HG03432 (cell line): ENCODE data around the gene ZNF672.
A peak's percentile ranks its signal among the peaks of the same experiment; 100 is the strongest.
"Not testable (repeated sequence)": the region's sequence is repeated elsewhere in the genome, so short reads cannot be mapped to it uniquely, and the experiment has no call there.

Experiments
- ATAC-seq: cut with Tn5 transposase; IDR thresholded peaks from one replicate; pipeline ENCODE4 v1.9.1; 2021; ENCODE audit warnings: mild to moderate bottlenecking, moderate library complexity; ENCODE audit not compliant: unreplicated experiment

ZNF672 gene

DNA sequence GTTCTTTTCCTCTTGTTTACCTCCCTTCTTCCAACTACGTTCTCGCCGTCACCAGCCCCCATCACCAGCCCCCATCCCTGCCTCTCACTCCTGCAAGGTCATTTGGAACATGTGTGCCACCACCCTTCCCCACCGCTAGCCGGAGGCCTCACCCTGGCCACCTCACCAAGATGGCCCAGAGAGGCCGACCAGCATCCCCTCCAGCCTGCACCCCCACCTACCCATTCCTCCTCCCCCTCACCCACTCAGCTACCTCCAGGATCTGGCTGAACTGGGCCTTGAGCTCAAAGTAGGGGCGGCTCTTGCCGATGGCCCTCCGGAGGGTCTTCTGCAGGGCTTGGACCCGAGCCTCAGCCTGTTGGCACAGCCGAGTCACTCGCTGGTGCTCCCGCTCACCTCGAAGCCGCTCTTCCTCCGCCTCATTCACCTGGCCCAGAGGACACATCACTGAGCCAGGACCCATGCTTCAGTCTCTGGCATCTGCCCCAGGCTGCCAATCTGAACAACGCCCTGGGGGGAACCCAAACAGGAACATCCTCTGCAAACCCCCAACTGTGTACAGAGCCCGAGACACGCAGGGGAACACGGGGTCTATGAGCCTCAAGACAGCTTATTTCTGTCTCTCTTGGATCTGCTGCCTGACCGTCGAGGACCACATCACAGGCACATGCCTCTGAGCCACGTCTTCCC, 25.1 kb upstream of the ZNF672 start:
- ATAC-seq, result no peak

DNA sequence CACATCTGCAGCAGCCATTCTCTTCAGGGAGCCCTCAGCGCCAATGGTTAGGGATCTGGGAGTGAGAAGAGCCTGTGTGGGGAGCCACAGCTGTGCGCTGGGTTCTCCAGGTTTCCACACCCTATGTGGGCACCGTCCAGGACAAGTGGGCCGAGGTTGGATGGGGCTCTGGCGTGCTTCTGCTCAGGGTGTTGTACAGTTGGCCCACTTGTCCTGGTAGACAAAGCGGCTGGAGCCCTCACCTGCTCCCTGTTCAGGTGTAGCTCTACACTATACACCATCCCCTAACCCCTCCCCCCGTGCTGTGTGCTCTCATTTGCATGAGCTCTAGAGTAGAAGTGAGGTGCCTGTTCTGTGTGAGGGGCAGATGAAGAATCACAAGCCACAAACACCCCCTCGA, 24.5 kb upstream of the ZNF672 start:
- ATAC-seq, result no peak

DNA sequence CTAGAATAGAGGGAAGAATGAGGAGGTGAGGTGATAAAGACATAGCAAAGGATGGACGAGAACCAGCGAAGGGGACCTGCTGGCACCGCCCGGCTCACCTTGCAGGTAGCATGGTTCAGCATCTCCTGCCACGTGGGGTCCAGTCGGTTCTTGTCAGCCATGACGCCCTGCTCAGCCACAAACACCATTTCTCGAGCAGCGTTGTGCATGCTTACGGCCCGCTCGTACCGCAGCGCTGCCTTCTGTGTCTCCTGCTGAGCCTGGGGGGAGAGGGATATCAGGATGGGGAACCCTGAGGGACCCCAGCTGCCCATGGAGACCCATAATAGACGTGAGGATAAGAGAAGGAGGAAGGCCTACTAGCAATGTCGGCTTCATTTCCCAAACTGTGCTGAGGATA, 23.7 kb upstream of the ZNF672 start:
- no peak for ATAC-seq

DNA sequence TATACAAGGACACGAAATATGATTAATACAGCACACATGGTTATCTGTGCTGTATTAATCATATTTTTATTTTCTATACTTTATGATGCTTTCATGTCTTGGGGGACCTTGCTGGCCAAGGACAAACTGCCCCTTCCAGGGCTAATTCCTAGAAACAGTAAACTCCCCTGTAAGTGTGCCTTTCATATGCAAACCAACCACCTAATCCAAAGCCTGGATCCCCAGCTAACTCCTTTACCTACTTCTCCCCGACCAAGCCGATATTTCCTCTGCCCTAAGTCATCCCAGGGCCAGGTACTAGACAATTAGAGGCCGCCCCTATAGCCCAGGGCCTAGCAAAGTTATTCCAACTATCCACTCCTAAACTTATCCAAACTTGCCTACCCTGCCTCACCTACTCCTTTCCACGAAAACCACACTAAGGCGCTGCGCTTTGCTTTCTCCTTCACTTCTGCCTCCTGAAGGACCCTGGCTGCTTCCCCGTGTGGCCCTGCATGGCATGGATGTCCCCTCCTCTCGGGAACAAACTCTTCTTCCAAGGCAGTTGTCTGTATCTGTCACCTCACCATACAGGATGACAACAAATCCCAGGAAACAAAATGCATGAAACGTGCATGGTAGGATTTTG, 22.5 kb upstream of the ZNF672 start:
- no peak for ATAC-seq

DNA sequence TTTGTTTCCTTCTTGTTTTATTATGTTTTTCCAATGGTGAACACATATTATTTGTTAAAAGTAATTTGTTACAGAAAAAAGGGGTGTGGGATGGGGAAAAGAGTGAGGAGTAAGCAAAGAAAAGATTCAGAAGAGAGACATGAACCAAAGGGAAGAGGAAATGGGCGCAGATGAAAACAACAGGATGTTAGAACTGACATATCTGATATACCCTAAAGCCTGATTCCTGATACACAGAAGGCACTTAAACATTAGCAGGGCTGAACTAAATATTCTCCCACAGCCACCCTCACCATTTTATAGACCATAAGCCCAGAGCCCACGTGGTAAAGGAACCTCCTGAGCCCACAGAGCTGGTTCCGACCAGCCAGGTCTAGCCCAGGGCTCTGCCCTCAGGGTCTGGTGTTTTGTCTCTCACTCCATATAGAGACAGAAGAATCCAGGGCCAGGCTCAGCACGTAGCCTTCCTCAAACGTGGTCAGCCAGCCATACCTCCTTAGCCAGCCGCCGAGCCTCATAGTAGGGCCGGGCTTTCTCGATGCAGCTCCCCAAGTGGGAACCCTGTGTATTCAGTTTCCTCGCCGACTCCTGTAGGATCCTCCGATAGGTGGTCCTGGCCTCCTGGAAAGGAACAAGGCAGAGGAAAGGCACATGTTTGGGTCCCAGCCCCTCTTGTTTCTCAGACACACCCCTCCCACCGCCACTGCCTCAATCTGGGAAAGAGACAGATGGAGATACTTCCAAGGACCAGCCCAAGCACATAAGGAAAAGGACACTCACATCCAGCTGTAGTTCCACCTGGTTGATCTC, 21.8 kb upstream of the ZNF672 start:
- no peak for ATAC-seq

DNA sequence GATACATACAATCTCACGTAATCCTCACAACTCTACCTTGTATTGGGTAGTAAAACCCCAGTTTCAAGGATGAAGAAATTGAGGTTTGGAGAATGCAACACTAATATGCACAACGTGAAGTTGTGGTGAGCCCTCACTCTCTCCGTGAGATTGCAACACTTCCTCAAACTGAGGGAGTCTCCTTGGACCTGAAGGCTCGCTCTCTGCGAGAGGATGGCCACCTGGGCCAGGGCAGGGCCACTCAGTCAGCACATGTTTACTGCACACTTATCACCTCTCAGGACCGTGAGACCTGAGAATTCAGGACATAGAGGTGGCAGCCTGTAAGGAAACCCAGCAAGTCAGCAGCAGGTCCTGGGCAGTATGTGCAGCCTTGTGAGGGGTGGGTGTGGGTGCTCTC, 21.0 kb upstream of the ZNF672 start:
- ATAC-seq, result no peak

DNA sequence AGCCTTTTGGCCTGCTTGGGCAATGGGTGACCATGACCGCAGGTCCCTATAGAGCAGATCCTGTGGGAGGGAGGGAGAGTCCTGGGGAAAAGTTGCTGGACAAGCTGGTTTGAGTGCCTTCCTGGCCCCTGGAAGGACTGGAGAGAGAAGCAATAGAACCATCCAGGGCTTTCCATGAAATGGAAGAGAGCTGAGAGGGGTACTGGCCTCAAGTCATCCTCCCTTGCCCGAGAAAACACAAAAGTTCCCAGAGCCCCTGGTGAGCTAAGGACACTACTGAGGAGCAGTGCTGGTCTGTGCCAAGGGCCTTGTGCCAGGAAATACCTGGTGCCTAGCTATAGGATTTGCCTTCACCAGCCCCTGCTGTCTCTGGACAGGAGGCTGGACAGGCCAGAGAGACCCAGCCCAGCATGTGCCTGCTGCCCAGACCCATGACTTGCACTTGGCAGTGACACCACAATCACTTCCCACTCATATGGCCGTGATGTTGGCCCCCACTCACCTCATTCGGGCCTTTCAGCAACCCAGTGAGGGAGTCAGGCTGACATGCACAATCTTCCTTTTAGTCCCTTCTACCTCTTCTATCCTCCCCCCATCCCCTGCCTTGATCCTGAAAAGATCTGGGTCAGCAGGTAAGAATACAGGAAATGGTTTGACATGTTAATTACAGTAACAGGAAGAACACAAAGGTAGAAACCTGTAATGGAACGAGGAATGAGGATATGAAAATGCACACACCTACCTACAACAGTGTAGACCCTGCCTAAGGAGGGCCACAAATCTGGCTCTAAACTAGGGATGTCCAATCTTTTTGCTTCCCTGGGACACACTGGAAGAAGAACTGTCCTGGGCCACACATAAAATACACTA, 19.3 kb upstream of the ZNF672 start:
- no peak for ATAC-seq

DNA sequence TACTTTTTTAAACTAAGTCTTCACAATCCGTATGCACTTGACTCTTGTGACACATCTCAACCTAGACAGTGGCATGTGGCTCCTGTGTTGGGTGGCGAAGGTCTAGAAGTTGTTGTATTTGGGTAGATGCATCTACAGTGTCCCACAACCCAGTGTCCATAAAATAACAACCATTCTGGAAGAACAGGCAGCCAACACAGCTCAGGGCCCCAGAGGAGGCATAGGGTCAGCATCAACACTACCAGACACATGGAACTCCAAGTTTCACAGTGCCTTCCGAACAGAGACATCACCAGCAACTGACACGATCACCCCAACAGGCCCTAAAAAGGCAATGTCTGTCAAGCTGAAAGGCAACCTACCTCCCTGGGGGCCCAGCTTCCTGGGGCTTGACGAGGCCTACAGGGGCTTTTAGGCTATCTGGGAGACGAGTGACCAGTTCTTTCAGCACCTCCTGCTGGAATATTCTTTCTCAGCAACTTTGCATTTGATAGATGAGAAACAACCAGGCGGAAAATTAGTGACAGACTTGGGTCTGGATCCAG, 17.9 kb upstream of the ZNF672 start:
- ATAC-seq, result no peak

DNA sequence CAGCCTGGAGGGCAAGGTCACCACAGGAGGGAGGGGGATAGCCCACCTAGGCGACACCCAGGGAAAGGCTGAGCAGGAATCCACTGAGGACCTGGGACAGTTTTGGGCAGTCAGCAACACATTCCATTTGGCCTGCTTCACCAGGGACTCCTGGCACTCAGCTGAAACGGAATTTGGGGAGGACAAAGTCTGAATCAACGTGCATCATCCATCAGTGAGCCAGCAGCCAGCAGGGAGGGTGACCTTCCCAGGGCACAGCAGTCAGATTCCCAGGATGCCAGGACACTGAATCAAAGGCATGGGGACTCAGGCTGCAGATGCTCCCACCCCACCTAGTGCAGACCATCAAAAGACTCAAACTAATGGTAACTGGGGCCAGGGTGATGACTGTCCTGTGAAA, 16.9 kb upstream of the ZNF672 start:
- no peak for ATAC-seq

DNA sequence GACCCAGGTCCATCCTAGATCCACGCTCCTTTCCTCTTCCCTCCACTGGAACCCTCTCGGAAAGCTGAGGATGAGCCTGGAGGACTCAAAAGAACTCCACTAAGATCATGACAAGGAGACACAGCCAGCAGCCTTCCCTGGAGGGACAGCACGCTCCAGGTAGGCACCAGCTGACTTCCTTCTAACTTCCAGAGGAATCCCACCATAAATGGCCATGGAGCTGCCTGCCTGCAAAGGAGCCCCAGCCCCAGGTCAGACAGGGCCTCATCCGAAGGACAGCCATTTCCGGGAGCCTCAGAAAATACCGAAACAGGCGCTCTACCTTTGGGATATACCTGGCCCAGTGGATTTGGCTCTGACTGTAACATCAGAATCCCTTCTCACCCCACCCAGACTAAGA, 16.4 kb upstream of the ZNF672 start:
- no peak for ATAC-seq

DNA sequence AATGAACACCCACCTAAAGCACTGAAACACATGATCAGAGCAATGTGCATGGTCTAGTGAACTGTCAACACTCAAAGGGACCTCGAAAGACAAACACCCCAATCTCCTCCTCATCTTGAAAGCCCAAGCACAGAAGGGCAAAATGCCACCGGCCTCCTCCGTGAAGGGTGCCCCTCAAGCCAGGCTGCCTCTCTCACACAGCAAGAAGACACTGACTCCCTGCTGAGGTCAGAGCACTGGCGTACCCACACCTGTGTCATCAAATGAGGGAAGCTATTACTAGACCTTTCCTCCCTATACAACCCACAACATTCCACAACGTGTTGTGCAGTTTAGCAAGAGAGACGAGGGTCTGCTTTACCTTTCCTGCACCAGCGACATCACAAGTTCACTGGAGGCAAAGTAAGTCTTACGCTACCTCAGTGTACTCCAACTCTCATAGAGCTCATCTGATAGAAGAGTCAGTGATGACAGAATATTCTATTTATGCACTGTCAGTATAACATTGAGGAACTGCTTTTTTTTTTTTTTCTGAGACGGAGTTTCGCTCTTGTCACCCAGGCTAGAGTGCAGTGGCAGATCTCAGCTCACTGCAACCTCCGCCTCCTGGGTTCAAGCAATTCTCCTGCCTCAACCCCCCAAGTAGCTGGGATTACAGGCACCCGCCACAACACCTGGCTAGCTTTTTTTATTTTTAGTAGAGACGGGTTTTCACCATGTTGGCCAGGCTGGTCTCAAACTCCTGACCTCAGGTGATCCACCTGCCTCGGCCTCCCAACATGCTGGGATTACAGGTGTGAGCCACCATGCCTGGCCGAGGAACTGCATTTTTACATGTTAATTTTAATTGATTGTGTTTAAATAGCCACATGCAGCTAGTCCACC, 15.6 kb upstream of the ZNF672 start:
- ATAC-seq, result no peak

DNA sequence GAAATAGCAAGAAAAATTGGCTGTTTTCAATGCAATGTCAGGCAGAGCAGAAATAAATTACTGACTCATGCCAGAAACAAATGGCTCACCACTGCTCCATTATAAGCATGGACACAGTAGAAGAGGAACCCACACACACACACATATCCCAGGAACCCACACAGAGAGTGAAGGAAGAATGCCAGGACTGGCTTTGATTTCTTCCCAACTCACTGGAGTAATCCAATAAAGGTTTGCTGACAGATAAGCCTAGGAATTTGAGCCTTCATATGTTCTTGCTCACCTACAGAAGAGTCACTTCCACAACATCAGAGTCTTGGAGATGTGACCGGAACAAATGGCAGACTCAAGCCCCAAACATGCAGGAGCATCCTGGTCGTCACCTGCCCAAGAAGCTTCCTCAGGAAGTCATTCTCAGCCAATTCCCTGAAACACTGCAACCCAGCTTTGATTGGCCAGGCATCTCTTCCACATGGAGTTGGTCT, 14.5 kb upstream of the ZNF672 start:
- ATAC-seq, result no peak

DNA sequence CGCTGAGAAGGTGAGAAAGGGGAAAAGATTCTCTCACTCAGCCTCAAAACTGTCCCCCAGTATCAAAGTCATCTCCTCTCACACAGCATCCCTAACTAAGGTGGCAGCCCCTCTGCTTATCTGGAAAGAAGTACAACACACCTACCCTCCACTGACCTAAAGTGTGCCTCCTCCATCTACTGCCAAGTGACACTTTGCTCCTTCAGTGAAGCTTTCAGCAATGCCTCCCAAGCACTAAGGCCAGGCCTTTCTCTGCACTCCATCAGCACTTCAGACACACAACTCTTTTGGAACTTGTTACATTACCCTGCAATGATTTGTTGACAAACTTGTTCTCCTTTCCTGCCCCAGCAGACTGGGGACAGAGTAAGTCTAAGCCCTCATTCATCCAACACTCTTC, 13.7 kb upstream of the ZNF672 start:
- ATAC-seq, result no peak

DNA sequence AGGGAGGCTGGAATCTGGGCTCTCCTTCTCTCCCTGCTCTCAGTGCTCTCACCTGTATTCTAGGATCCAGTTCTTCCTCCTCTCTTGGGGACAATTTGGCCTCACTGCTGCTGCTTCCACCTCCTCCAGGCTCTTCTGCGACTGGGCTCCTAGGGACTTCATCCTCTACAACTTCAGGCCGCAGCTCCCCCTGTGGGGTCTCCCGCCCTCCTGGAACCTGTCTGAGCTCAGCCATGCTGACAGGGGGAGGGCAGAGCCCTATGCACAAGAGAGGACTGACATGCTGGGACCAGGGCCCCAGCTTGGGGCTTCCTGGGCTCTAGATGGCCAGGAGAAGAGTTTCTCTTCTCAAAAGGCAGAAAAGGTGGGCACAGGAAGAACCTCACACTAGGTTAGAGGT, 13.3 kb upstream of the ZNF672 start:
- ATAC-seq, result no peak

DNA sequence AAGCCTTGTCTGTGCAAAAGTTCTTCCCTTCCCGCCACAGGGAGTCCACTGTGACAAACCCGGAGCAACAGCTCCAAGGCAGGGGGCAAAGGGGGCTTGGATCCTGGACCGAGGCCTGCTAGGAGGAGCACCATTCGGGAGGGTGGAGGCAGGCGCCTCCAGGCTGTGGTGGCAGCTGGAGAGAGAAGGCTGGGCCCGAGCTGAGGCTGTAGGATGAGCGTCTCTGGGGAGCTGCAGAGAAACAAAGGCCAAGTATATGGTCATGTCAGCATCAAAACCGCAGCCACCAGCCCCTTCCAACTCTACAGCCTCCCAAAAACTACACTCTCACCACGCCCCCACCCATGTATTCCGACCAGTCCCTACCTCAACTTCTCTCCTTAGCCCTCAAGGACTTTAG, 12.9 kb upstream of the ZNF672 start:
- no peak for ATAC-seq

DNA sequence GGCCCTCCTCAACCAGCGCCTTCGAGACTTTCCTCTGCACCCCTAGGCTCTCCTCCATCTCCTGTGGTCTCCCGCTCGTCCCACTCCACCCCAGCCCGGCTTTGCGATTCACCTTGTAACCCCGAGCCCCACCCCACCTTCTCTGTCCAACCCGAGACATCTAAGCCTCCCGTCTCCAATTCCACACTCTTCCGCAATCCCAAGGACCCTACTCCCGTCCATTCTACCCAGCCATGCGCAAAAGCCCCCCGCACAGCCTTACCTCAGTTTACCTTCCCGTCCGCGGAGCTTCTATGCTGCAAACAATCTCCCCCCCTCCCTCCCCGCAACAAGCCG, 12.5 kb upstream of the ZNF672 start:
- ATAC-seq, result peak; percentile 1

DNA sequence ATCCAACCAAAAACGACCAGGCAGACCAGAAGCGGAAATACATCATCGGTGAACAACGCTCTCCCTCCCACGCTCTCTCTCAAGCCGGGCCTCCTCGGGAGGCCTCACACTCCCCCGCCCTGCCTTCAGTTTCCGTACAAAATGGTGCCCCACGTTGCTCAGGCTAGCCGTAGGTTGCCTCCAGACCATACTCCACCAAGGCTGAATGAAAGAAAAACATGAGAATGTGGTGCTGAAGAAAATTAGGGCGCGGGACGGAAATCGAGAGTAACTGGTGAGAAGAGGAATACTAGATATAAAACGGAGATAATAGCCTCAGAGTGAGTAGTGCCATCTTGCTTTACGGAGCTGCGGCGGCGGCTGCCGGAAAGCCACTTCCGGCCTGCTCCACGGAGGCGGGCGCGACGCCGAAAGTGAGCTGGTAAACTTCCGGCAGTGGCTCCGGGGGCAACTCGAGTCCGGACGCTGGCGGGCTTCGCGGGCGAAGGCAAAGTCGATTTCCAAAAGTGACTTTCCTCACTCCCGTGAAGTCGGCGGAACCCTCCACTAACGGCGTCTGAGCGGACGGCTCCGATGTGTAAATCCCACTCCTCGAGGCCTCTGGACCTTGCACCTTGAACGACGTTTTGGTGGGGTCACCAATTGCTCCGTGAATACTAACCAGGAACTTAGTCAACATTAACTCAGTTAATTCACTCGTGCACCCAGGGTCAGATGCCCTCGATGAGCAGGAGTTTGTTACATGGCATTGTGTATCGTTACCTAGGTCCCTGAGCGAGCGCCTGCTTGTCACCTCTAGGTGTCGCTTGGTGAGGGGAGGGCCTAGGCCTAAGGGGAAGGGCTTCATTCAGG, 11.9 kb upstream of the ZNF672 start, which contains the start of gene SH3BP5L:
SH3BP5L (minus strand) TSS at position 7 of the 852 bp plus-strand sequence. CDS start 980 bp downstream, outside the sequence.
- ATAC-seq, result peak; percentile 93

DNA sequence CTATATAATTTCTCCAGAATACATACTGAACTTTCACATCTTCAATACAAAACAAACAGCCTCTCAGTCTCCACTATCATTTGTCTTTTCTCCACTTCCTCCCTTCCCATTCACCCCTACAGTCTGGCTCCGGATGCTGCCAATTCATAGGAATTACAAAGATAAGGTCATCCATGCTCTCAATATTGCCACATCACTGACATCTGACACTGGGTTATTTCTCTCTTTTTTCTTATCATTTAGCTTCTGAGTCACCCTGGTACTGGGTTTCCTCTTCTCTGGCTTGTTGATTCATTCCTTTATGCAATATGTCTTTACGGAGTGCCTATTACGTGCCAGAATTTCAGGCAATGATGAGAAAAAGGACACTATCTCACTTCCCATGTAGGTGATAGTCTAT, 9.2 kb upstream of the ZNF672 start:
- ATAC-seq, result no peak

DNA sequence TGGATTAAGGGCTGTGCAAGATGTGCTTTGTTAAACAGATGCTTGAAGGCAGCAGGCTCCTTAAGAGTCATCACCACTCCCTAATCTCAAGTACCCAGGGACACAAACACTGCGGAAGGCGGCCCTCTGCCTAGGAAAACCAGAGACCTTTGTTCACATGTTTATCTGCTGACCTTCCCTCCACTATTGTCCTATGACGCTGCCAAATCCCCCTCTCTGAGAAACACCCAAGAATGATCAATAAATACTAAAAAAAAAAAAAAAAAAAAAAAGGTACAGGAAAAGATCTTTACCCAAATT, 7.4 kb upstream of the ZNF672 start:
- ATAC-seq, result not testable (repeated sequence)
